ENCODE measurements around the gene EPSTI1.

DNA sequence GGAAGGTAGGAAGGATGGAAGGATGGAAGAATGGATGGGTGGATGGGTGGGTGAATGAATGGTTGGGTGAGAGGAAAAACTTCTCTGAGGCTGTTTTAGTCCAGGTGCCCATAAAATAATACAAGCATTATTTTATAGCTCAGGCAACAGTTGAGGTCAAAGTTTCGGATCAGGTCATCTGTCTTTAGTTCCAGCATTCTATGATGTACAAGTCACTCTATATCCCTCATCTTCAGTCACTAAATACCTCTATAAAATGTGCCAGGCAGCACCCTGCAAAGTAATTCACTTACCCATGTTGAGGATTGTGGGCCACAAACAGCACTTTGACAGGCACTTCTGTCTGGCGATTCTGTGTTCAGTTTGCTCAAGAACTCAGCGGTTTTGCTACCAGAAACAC, 66.0 kb downstream of the EPSTI1 start:
- TF ChIP-seq, protein P1, sequence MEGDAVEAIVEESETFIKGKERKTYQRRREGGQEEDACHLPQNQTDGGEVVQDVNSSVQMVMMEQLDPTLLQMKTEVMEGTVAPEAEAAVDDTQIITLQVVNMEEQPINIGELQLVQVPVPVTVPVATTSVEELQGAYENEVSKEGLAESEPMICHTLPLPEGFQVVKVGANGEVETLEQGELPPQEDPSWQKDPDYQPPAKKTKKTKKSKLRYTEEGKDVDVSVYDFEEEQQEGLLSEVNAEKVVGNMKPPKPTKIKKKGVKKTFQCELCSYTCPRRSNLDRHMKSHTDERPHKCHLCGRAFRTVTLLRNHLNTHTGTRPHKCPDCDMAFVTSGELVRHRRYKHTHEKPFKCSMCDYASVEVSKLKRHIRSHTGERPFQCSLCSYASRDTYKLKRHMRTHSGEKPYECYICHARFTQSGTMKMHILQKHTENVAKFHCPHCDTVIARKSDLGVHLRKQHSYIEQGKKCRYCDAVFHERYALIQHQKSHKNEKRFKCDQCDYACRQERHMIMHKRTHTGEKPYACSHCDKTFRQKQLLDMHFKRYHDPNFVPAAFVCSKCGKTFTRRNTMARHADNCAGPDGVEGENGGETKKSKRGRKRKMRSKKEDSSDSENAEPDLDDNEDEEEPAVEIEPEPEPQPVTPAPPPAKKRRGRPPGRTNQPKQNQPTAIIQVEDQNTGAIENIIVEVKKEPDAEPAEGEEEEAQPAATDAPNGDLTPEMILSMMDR (IDR thresholded peaks at IDR 0.05; ENCODE audit: insufficient read depth, low read depth, low read length), result no peak
- TF ChIP-seq EZH2 (IDR thresholded peaks at IDR 0.05; ENCODE audit: insufficient read depth, low read length), result no peak
